GM21737 (cell line): ENCODE data around the gene NYNRIN.
A peak's percentile ranks its signal among the peaks of the same experiment; 100 is the strongest.
"Not testable (repeated sequence)": the region's sequence is repeated elsewhere in the genome, so short reads cannot be mapped to it uniquely, and the experiment has no call there.

Experiments
- ATAC-seq: cut with Tn5 transposase; IDR thresholded peaks from one replicate; pipeline ENCODE4 v1.9.1; 2021; ENCODE audit warnings: mild to moderate bottlenecking, moderate library complexity; ENCODE audit not compliant: unreplicated experiment

Gene NYNRIN

DNA sequence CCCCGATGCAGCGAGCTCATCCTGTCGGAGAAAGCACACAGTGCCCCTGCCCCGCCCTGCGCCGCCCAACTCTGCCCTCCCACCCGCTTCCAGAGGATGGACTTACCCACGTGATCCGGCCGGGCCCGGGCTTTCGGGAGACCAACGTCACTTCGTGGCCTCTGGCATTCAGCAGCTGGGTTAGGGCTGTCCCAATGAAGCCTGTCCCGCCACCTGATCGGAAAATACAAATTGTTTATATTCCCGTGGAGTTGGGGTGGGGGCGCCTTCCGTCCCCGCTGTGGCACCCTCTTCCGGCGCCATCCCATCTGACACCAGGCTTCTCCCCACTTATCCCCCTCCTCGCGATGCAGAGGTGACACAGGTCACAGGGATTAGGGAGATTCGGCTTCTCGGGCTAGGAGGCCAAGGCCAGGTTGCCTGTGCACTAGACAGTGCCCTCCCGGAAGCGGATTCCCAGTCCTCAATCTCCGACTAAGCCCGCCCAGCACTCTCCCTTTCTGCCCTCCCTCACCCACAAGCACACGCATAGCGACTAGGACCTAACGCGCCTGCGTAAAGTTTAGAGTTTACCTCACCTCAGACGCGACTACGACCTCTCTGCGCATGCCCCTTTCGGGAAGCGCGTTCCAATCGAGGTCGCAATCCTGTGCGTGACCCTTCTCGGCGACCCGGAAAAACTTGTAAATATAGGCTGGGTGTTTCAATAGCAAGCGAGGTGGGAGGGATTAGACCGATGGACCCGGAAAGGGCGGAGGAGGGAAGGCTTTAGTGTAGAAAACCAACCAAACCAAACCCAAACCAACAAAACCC, 43.6 kb downstream of the NYNRIN start, which contains the start of gene SDR39U1:
Gene SDR39U1 (minus strand): TSS at position 537 of the 813 bp plus-strand sequence. CDS start 7 bp downstream, at position 530.
- ATAC-seq, result peak; percentile 88

DNA sequence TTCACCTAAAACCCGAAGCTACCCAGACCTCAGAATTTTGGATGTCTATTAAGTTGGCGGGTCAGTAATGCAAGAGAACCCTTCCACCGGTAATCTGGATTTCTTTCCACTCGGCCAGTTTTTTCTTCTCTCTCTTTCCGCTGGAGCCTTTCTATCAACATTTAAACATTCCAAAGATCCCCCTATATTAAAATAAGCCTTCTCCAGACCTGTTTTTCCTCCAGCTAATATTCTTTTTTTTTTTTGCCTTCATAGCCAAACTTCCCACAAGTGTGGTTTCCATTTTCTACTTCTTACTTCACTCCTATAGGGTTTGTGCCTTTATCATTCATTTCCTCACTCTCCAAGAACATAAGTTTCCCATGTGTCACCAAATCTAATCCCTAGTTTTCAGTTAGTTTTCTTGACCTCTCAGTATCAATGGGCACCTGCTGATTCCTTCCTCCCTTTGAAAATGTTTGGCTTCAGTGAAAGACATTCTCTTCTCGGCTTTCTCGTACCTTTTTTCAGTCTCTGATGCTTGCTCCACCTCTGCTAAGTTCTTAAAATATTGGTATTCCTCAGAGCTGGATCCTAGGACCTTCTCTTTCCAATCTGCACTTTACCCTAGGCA, 44.4 kb downstream of the NYNRIN start:
- ATAC-seq, result no peak

DNA sequence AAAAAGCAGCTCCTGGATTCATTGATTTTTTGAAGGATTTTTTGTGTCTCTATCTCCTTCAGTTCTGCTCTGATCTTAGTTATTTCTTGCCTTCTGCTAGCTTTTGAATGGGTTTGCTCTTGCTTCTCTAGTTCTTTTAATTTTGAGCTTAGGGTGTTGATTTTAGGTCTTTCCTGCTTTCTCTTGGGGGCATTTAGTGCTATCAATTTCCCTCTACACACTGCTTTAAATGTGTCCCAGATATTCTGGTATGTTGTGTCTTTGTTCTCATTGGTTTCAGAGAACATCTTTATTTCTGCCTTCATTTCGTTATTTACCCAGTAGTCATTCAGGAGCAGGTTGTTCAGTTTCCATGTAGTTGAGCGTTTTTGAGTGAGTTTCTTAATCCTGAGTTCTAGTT, 52.0 kb downstream of the NYNRIN start:
- not testable (repeated sequence) for ATAC-seq

DNA sequence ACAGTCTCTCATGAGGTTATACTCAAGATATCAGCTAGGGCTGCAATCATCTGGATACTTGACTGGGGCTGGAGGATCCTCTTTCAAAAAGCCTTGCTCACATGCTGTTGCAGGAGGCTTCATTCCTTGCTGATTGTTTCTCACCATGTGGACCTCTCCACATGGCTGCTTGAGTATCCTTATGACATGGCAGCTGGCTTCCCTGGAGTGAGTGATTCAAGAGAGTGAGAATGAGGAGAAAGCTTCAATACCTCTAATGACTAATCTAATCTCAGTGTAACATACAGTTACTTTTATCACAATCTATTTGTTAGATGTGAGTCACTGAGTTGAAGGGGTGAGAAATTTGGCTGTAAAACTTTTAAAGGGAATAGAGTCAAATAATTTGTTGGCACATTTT, 58.2 kb downstream of the NYNRIN start:
- no peak for ATAC-seq

DNA sequence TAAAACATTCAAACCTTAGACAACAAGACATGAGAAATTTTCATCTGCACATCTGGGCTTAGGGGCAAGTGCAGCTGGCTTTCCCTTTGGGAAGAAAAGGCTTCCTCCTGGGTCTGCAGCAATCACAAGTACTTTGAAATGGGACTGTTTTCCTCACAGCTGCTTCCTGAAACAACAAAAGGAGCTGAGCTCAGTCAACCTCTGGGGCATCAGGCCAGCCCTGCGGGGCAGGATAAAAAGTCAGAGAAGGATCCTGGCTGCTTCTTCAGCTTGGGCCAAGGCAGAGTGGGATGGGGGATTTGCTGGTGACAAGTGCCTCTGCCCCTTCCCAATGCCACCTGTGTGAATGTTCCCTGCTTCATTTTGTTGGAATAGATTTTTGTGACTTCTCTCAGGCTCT, 59.9 kb downstream of the NYNRIN start:
- no peak for ATAC-seq

DNA sequence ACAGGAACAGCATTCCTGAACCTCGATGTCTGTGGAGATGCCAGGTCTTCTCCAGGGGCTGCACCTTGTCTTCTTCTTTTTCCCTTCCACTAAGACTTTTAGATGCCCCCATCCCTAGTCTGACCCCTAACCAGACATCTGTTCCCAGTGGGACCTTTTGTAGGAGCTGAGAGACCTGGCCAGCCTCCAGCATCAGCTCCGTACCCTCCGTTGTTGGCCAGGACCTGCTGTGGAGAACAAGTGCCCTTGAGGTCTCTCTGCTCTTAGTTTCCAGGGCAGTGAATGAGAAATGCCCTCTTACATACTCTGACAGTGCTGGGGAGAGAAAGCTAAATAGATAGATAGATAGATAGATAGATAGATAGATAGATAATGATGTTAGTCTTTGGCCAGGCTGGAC, 60.5 kb downstream of the NYNRIN start:
- ATAC-seq, result no peak

DNA sequence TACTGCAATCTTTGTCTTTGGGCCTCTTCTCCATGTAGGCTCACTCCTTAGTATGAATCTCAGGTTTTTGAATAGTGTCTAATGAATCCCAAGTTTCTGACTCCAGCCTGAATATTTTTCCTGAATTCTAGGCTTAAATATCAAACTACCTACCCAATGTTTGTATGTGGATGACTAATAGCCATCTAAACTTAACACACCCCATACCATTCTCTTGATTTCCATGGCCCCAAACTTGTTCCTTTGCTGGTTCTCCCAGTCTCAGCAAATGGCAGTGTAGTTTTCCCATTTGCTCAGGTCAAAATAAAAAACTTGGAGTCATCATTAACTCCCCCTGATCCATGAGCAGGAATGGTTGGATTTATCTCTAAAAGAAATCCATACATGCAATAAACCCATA, 62.5 kb downstream of the NYNRIN start:
- ATAC-seq, result no peak

DNA sequence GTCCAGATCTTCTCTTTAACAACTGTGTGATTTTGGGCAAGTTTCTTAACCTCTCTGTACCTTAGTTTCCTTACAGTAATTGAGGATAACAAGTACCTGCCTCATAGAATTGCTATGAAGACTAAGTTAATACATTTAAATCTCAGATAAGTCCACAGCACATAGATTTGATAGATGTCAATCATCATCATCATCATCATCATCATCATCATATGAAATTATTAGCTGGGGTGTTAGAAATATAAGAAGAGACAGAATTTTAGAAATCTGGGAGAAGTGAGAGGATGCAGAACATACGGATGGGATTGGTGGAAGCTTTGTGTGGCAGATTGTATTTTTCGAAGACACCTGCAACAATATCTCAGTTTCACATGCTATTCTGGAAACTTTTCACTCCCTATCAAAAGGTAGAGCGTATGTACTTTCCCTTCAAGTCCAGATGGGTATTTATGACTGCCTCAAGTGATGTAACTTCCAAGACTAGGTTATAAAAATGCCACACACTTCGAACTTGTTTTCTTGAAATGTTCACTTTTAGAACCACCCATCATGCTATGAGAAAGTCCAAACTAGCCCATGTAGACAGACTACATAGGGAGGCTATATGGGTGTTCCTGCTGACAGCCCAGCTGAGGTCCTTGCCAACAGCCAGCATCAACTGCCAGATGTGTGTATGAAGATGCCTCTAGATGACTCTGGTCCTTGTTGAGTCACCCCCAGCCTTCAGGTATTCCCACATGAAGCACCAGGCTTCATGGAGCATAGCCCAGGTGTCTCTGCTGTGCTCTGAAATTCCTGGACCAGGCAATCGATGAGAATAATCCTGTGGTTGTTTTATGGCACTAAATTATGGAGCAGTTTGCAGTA, 64.4 kb downstream of the NYNRIN start:
- ATAC-seq, result no peak

DNA sequence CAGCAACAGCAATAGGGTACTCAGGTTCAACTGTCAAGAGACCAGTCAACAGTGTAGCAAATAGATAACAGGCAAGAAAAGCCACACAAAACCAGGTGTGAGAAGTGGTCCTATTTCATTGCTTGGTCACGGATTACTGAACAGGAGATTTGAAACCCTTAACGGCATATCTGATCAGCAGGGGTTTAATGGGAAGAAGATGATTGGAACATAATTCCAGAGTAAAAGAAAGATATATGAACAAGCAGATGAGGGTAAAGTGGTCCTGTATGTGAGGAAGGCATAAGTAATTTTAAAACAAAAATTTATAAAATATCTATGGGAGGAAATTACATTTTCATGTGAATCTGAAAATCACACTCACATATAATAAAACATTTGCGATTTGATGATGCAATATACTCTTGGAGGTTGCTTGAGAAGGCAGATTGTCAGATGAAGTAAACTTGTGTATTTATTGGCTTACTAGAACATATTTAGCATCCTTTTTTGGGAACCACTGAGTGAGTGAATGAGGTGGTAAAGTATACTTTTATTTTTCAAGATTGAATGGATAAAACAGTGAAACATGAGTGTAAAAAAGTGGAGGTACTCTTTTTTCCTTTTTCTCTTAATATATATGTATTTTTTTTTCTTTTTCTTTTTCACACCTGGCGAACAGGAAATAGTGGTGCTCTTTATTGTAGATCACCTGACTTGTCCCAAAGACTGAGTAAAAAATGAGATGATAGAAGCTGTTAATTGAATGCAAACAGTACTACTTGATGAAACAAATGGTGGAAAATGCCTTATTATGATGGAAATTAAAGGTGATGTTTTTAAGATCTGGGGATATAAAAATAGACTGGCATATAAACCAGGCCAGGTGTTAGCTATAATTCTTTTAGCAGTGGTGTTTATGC, 65.3 kb downstream of the NYNRIN start:
- no peak for ATAC-seq

DNA sequence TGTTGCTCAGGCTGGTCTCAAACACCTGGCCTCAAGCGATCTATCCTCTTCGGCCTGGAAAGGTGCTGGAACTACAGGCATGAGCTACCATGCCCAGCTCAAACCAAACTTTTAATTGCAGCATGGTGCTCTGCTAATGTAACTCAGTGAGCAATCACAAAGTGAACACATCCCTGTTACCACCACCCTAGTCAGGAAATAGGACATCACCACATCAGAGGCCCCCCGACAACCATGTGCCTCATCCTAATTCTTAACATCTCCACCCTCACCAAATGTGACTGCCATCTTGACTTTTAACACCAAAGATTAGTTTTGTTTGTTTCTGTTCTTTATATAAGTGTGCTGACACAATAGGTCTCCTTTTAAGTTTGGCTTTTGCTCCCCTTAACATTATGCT, 66.6 kb downstream of the NYNRIN start:
- ATAC-seq, result no peak

DNA sequence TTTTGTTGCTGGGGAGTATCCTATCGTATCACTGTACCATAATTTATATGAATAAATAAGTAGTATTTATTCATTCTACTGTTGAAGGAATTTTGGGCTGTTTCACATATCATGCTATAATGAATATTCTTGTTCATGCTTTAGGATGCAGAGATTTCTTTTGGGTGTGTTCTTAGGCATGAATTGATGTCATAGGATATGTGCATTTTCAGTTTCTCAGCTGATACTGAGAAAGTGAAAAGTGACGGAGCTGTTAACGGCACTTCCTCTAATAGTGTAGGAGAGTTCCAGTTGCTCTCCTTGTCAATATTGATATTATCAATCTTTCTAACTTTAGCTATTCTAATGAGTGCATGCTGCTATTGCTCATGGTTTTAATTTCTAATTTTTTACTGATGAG, 67.0 kb downstream of the NYNRIN start:
- no peak for ATAC-seq
